Measurements from ENCODE around the gene ADGRL1.
"Not testable (repeated sequence)": the region's sequence is repeated elsewhere in the genome, so short reads cannot be mapped to it uniquely, and the experiment has no call there.

Gene ADGRL1

GRCh38 chr19:14205452-14206287 is at the start of gene ADGRL1:
ADGRL1 (minus strand) TSS chr19:14206169; CDS start chr19:14183602, 22,567 bp downstream.
- peak in 1 of 4 experiments; percentile 35 for DNase-seq

GRCh38 chr19:14255316-14255715 is 49.3 kb upstream of the ADGRL1 start:
- not testable (repeated sequence) for DNase-seq

GRCh38 chr19:14253822-14254599 is 48.0 kb upstream of the ADGRL1 start:
- DNase-seq = not testable (repeated sequence)

GRCh38 chr19:14252136-14252535 is 46.2 kb upstream of the ADGRL1 start:
- DNase-seq = not testable (repeated sequence)

GRCh38 chr19:14250870-14251269 is 44.9 kb upstream of the ADGRL1 start:
- DNase-seq = no peak

GRCh38 chr19:14250315-14250714 is 44.3 kb upstream of the ADGRL1 start:
- DNase-seq = not testable (repeated sequence)

- not testable (repeated sequence) for DNase-seq
These were observed 43.9 kb upstream of the ADGRL1 start for GRCh38 chr19:14249891-14250290.

- DNase-seq = peak in 2 of 4 experiments; percentile 16 to 40
These were observed 43.2 kb upstream of the ADGRL1 start for GRCh38 chr19:14249012-14249754.

- DNase-seq = peak in 3 of 4 experiments; percentile 10 to 40 (median 23)
These were observed 42.6 kb upstream of the ADGRL1 start for GRCh38 chr19:14248578-14249011.

- not testable (repeated sequence) for DNase-seq
These were observed 41.8 kb upstream of the ADGRL1 start for GRCh38 chr19:14247548-14248471.

- DNase-seq = not testable (repeated sequence)
These were observed 41.2 kb upstream of the ADGRL1 start for GRCh38 chr19:14247205-14247547.

- not testable (repeated sequence) for DNase-seq
These were observed 38.4 kb upstream of the ADGRL1 start for GRCh38 chr19:14244393-14244792.

GRCh38 chr19:14243718-14244117 is 37.7 kb upstream of the ADGRL1 start:
- not testable (repeated sequence) for DNase-seq

- no peak for DNase-seq
These were observed 31.3 kb upstream of the ADGRL1 start for GRCh38 chr19:14237014-14237941.

GRCh38 chr19:14232945-14233344 is 27.0 kb upstream of the ADGRL1 start:
- DNase-seq = not testable (repeated sequence)

- not testable (repeated sequence) for DNase-seq
These were observed 22.6 kb upstream of the ADGRL1 start for GRCh38 chr19:14228446-14229071.

- DNase-seq = not testable (repeated sequence)
These were observed 20.5 kb upstream of the ADGRL1 start for GRCh38 chr19:14226498-14226897.

- no peak for DNase-seq
These were observed 16.9 kb upstream of the ADGRL1 start for GRCh38 chr19:14222886-14223285.

GRCh38 chr19:14221345-14221744 is 15.4 kb upstream of the ADGRL1 start:
- peak; percentile 16 to 70 (median 43) for DNase-seq

Measured in activated naive CD4-positive, alpha-beta T cell (primary cell).